Stimulated activated CD8-positive, alpha-beta memory T cell treated with anti-CD3 and anti-CD28 coated beads, Interleukin-4, amount 100 ng/mL, for 4 hours (primary cell): Measurements from ENCODE around the gene HES4.

Experiments
- DNase-seq, 2 donors: peaks; one replicate each; pipeline ENCODE4 v3.0.0-alpha.2; 2020; ENCODE audit warnings: low read depth in 2 of 2, low spot score in 1 of 2

The HES4 gene

GRCh38 chr1:999725-1000356 lies at the start of gene HES4:
HES4 (minus strand) TSS chr1:1000097; CDS start chr1:999973, 124 bp downstream.
- peak in 1 of 2 donors; percentile 39 for DNase-seq

- no peak for DNase-seq
Observed at GRCh38 chr1:1048765-1049164, 48.9 kb upstream of the HES4 start.

GRCh38 chr1:1047963-1048362 lies 48.1 kb upstream of the HES4 start:
- DNase-seq = no peak

- DNase-seq = no peak
Observed at GRCh38 chr1:1047407-1047806, 47.5 kb upstream of the HES4 start.

GRCh38 chr1:1046767-1047166 lies 46.9 kb upstream of the HES4 start:
- DNase-seq = no peak

GRCh38 chr1:1046243-1046642 lies 46.3 kb upstream of the HES4 start:
- no peak for DNase-seq

GRCh38 chr1:1045129-1045528 lies 45.2 kb upstream of the HES4 start:
- no peak for DNase-seq

- no peak for DNase-seq
Observed at GRCh38 chr1:1044455-1045078, 44.7 kb upstream of the HES4 start.

- no peak for DNase-seq
Observed at GRCh38 chr1:1043921-1044320, 44.0 kb upstream of the HES4 start.

- DNase-seq = no peak
Observed at GRCh38 chr1:1043411-1043810, 43.5 kb upstream of the HES4 start.

GRCh38 chr1:1042835-1043234 lies 42.9 kb upstream of the HES4 start:
- DNase-seq = no peak

- DNase-seq = no peak
Observed at GRCh38 chr1:1041873-1042272, 42.0 kb upstream of the HES4 start.

GRCh38 chr1:1041092-1041523 lies 41.2 kb upstream of the HES4 start:
- DNase-seq = no peak

- DNase-seq = peak; percentile 31 to 59
Observed at GRCh38 chr1:1040004-1040991, 40.4 kb upstream of the HES4 start.

- no peak for DNase-seq
Observed at GRCh38 chr1:1039145-1039910, 39.4 kb upstream of the HES4 start.

GRCh38 chr1:1038694-1039093 lies 38.8 kb upstream of the HES4 start:
- DNase-seq = no peak

- no peak for DNase-seq
Observed at GRCh38 chr1:1037366-1038327, 37.8 kb upstream of the HES4 start.

GRCh38 chr1:1035291-1035943 lies 35.5 kb upstream of the HES4 start:
- no peak for DNase-seq

- no peak for DNase-seq
Observed at GRCh38 chr1:1034439-1034781, 34.5 kb upstream of the HES4 start.
